ENCODE data around the gene CTBP1. TPM values are rescaled to one million over a fixed set of nuclear protein-coding genes. Genes with fewer than 3 reads are reported as not detected.

Gene CTBP1
- total and polyA plus RNA-seq, 2 experiments from 2014 or later: 74.0 to 192 TPM

DNA sequence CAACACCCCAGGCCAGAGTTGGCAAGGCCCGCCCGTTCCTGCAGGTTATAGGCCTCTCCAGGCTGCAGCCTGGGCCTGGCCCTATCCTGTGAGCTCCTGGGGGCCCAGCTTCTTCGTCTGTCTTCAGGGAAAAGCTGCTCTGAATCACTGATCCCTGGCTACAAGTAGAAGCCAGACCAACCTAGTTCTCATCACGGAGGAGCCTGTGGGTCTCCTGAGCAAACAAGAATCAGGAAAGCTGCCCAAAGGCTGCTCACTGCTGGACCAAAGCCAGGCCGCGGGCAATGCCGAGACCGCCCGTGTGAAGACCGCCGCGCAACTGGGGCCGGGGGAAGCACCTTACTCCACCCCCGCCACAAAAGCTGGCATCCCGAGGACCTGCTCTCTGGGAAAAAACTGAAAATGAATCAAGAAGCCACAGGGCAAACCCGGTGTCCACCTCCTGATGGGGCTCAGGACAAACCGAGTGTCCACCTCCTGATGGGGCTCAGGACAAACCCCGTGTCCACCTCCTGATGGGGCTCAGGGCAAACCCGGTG, 12.8 kb downstream of the CTBP1 start:
- ATAC-seq (no peak), DNase-seq (ENCODE audit: low spot score) (peak; percentile 1)
- H3K27me3 Mint-ChIP-seq (ENCODE audit: insufficient read depth, low read depth, poor library complexity): peaks cover 4% of the 10 kb centered on the region
- TF ChIP-seq EZH2phosphoT487 (IDR thresholded peaks at IDR 0.05; ENCODE audit: unreplicated experiment) (no peak), EZH2 (IDR thresholded peaks at IDR 0.05; ENCODE audit: low read depth, unreplicated experiment) (no peak), STAT1 (IDR thresholded peaks at IDR 0.05; ENCODE audit: unreplicated experiment) (no peak), NANOG (IDR thresholded peaks at IDR 0.05; ENCODE audit: borderline replicate concordance) (no peak), JUNB (IDR thresholded peaks at IDR 0.05; ENCODE audit: unreplicated experiment) (no peak), ZNF114 (CRISPR knock-in tag; IDR thresholded peaks at IDR 0.05) (no peak), POLR2AphosphoS5 (IDR thresholded peaks at IDR 0.05; ENCODE audit: low read depth) (no peak), ZNF331 (CRISPR knock-in tag; IDR thresholded peaks at IDR 0.05; ENCODE audit: low read depth) (no peak), CREB1 (CRISPR knock-in tag; IDR thresholded peaks at IDR 0.05; ENCODE audit: low read depth) (no peak)
- TF ChIP-seq, protein P1, sequence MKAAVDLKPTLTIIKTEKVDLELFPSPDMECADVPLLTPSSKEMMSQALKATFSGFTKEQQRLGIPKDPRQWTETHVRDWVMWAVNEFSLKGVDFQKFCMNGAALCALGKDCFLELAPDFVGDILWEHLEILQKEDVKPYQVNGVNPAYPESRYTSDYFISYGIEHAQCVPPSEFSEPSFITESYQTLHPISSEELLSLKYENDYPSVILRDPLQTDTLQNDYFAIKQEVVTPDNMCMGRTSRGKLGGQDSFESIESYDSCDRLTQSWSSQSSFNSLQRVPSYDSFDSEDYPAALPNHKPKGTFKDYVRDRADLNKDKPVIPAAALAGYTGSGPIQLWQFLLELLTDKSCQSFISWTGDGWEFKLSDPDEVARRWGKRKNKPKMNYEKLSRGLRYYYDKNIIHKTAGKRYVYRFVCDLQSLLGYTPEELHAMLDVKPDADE (IDR thresholded peaks at IDR 0.05): no peak
- TF ChIP-seq, protein P2, sequence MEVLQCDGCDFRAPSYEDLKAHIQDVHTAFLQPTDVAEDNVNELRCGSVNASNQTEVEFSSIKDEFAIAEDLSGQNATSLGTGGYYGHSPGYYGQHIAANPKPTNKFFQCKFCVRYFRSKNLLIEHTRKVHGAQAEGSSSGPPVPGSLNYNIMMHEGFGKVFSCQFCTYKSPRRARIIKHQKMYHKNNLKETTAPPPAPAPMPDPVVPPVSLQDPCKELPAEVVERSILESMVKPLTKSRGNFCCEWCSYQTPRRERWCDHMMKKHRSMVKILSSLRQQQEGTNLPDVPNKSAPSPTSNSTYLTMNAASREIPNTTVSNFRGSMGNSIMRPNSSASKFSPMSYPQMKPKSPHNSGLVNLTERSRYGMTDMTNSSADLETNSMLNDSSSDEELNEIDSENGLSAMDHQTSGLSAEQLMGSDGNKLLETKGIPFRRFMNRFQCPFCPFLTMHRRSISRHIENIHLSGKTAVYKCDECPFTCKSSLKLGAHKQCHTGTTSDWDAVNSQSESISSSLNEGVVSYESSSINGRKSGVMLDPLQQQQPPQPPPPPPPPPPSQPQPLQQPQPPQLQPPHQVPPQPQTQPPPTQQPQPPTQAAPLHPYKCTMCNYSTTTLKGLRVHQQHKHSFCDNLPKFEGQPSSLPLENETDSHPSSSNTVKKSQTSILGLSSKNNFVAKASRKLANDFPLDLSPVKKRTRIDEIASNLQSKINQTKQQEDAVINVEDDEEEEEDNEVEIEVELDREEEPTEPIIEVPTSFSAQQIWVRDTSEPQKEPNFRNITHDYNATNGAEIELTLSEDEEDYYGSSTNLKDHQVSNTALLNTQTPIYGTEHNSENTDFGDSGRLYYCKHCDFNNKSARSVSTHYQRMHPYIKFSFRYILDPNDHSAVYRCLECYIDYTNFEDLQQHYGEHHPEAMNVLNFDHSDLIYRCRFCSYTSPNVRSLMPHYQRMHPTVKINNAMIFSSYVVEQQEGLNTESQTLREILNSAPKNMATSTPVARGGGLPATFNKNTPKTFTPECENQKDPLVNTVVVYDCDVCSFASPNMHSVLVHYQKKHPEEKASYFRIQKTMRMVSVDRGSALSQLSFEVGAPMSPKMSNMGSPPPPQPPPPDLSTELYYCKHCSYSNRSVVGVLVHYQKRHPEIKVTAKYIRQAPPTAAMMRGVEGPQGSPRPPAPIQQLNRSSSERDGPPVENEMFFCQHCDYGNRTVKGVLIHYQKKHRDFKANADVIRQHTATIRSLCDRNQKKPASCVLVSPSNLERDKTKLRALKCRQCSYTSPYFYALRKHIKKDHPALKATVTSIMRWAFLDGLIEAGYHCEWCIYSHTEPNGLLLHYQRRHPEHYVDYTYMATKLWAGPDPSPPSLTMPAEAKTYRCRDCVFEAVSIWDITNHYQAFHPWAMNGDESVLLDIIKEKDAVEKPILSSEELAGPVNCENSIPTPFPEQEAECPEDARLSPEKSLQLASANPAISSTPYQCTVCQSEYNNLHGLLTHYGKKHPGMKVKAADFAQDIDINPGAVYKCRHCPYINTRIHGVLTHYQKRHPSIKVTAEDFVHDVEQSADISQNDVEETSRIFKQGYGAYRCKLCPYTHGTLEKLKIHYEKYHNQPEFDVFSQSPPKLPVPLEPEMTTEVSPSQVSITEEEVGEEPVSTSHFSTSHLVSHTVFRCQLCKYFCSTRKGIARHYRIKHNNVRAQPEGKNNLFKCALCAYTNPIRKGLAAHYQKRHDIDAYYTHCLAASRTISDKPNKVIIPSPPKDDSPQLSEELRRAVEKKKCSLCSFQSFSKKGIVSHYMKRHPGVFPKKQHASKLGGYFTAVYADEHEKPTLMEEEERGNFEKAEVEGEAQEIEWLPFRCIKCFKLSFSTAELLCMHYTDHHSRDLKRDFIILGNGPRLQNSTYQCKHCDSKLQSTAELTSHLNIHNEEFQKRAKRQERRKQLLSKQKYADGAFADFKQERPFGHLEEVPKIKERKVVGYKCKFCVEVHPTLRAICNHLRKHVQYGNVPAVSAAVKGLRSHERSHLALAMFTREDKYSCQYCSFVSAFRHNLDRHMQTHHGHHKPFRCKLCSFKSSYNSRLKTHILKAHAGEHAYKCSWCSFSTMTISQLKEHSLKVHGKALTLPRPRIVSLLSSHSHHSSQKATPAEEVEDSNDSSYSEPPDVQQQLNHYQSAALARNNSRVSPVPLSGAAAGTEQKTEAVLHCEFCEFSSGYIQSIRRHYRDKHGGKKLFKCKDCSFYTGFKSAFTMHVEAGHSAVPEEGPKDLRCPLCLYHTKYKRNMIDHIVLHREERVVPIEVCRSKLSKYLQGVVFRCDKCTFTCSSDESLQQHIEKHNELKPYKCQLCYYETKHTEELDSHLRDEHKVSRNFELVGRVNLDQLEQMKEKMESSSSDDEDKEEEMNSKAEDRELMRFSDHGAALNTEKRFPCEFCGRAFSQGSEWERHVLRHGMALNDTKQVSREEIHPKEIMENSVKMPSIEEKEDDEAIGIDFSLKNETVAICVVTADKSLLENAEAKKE (CRISPR knock-in tag; IDR thresholded peaks at IDR 0.05): no peak
- TF ChIP-seq, protein P3, sequence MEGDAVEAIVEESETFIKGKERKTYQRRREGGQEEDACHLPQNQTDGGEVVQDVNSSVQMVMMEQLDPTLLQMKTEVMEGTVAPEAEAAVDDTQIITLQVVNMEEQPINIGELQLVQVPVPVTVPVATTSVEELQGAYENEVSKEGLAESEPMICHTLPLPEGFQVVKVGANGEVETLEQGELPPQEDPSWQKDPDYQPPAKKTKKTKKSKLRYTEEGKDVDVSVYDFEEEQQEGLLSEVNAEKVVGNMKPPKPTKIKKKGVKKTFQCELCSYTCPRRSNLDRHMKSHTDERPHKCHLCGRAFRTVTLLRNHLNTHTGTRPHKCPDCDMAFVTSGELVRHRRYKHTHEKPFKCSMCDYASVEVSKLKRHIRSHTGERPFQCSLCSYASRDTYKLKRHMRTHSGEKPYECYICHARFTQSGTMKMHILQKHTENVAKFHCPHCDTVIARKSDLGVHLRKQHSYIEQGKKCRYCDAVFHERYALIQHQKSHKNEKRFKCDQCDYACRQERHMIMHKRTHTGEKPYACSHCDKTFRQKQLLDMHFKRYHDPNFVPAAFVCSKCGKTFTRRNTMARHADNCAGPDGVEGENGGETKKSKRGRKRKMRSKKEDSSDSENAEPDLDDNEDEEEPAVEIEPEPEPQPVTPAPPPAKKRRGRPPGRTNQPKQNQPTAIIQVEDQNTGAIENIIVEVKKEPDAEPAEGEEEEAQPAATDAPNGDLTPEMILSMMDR (conservative IDR thresholded peaks at IDR 0.05; ENCODE audit: low read depth in 2 of 2): no peak
- TF ChIP-seq, protein P4, sequence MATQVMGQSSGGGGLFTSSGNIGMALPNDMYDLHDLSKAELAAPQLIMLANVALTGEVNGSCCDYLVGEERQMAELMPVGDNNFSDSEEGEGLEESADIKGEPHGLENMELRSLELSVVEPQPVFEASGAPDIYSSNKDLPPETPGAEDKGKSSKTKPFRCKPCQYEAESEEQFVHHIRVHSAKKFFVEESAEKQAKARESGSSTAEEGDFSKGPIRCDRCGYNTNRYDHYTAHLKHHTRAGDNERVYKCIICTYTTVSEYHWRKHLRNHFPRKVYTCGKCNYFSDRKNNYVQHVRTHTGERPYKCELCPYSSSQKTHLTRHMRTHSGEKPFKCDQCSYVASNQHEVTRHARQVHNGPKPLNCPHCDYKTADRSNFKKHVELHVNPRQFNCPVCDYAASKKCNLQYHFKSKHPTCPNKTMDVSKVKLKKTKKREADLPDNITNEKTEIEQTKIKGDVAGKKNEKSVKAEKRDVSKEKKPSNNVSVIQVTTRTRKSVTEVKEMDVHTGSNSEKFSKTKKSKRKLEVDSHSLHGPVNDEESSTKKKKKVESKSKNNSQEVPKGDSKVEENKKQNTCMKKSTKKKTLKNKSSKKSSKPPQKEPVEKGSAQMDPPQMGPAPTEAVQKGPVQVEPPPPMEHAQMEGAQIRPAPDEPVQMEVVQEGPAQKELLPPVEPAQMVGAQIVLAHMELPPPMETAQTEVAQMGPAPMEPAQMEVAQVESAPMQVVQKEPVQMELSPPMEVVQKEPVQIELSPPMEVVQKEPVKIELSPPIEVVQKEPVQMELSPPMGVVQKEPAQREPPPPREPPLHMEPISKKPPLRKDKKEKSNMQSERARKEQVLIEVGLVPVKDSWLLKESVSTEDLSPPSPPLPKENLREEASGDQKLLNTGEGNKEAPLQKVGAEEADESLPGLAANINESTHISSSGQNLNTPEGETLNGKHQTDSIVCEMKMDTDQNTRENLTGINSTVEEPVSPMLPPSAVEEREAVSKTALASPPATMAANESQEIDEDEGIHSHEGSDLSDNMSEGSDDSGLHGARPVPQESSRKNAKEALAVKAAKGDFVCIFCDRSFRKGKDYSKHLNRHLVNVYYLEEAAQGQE (IDR thresholded peaks at IDR 0.05; ENCODE audit: unreplicated experiment): no peak
- Histone ChIP-seq H3K4me1 (ENCODE audit: insufficient read depth) (no peaks in the 10 kb centered on the region), H2AFZ (no peak overlapping the region), H3K4me3 (no peak overlapping the region), H3K4me2 (no peak overlapping the region), H3K79me2 (replicated peaks; ENCODE audit: insufficient read depth) (peaks cover 13% of the 10 kb centered on the region; the same call in 1 of the 2 replicates), H3K27me3 (ENCODE audit: insufficient read depth) (no peaks in the 10 kb centered on the region), H4K20me1 (replicated peaks; ENCODE audit: insufficient read depth) (peaks cover 11% of the 10 kb centered on the region), H3K27ac (ENCODE audit: low read depth) (no peak overlapping the region), H3F3A (replicated peaks; ENCODE audit: low read depth) (no peaks in the 10 kb centered on the region), H3K9me2 (ENCODE audit: insufficient read depth) (no peaks in the 10 kb centered on the region), H3K36me3 (ENCODE audit: insufficient read depth) (no peaks in the 10 kb centered on the region)
- no peaks in the 10 kb centered on the region for H3K4me1 Mint-ChIP-seq
- H3K36me3 Mint-ChIP-seq (ENCODE audit: low read depth): peaks cover 64% of the 10 kb centered on the region
- no peak overlapping the region for H3K4me3 Mint-ChIP-seq
- no peaks in the 10 kb centered on the region for H3K9me3 Mint-ChIP-seq
- H3K27ac Mint-ChIP-seq: no peak overlapping the region

All from GM23338 (cell line).